SK-N-SH treated with all-trans-retinoic acid at 6 μM for 48 hours (cell line): Measurements from ENCODE around the gene COL24A1.

Source experiments
- ATAC-seq: fragments of 200-7000 bp; cut with Tn5 transposase; 3 replicates; pipeline ENCODE4 v1.9.1; 2020; ENCODE audit warnings: mild to moderate bottlenecking, moderate library complexity
- ARNTL ChIP-seq: fragments of 450-650 bp; formaldehyde crosslinking; IDR thresholded peaks from 2 replicates; pipeline ENCODE4 v1.5.0; 2020; ENCODE audit warnings: low read depth, mild to moderate bottlenecking, moderate library complexity, borderline replicate concordance
- BACH2 ChIP-seq: fragments of 250-450 bp; sonication (Bioruptor Pico); IDR thresholded peaks from 2 replicates; pipeline ENCODE4 v1.9.0; 2021; ENCODE audit warnings: mild to moderate bottlenecking, borderline replicate concordance
- ESRRG ChIP-seq: fragments of 250-450 bp; sonication (Bioruptor Pico); IDR thresholded peaks from 2 replicates; pipeline ENCODE4 v1.6.1; 2021; ENCODE audit warnings: mild to moderate bottlenecking
- GLIS3 ChIP-seq: fragments of 250-450 bp; sonication (Bioruptor Pico); IDR thresholded peaks from 2 replicates; pipeline ENCODE4 v1.5.0; 2020; ENCODE audit warnings: mild to moderate bottlenecking, moderate library complexity
- ISL1 ChIP-seq: fragments of 250-450 bp; sonication (Bioruptor Pico); IDR thresholded peaks from 2 replicates; pipeline ENCODE4 v2.1.2; 2022; ENCODE audit warnings: mild to moderate bottlenecking, moderate library complexity
- POU6F1 ChIP-seq: fragments of 250-450 bp; sonication (Bioruptor Pico); IDR thresholded peaks from 2 replicates; pipeline ENCODE4 v1.8.0; 2021; ENCODE audit warnings: low read depth, mild to moderate bottlenecking, moderate library complexity, borderline replicate concordance
- RARB ChIP-seq: fragments of 250-450 bp; sonication (Bioruptor Pico); IDR thresholded peaks from 2 replicates; pipeline ENCODE4 v1.8.0; 2021; ENCODE audit warnings: mild to moderate bottlenecking, moderate library complexity
- SNAI2 ChIP-seq: fragments of 250-450 bp; sonication (Bioruptor Pico); IDR thresholded peaks from 2 replicates; pipeline ENCODE4 v1.5.0; 2020; ENCODE audit warnings: mild to moderate bottlenecking, moderate library complexity
- TCF4 ChIP-seq: fragments of 250-450 bp; sonication (Bioruptor Pico); IDR thresholded peaks from 2 replicates; pipeline ENCODE4 v1.8.0; 2021; ENCODE audit warnings: mild to moderate bottlenecking, moderate library complexity, borderline replicate concordance
- TOX ChIP-seq: fragments of 250-450 bp; sonication (Bioruptor Pico); IDR thresholded peaks from 2 replicates; pipeline ENCODE4 v1.8.0; 2021; ENCODE audit warnings: mild to moderate bottlenecking, moderate library complexity, borderline replicate concordance
- ZC3H10 ChIP-seq: fragments of 250-450 bp; sonication (Bioruptor Pico); IDR thresholded peaks from 2 replicates; pipeline ENCODE4 v1.5.1; 2021; ENCODE audit warnings: mild to moderate bottlenecking, moderate library complexity
- ZFP30 ChIP-seq: fragments of 450-650 bp; formaldehyde crosslinking; IDR thresholded peaks from 2 replicates; pipeline ENCODE4 v1.5.0; 2022; ENCODE audit warnings: mild to moderate bottlenecking, moderate library complexity
- ZNF565 ChIP-seq: fragments of 450-650 bp; formaldehyde crosslinking; conservative IDR thresholded peaks from 2 replicates; pipeline ENCODE4 v1.5.0; 2020; ENCODE audit warnings: low read depth, mild to moderate bottlenecking, moderate library complexity
- ZNF8 ChIP-seq: fragments of 450-650 bp; formaldehyde crosslinking; IDR thresholded peaks from 2 replicates; pipeline ENCODE4 v1.5.0; 2020; ENCODE audit warnings: mild to moderate bottlenecking, moderate library complexity
- TF ChIP-seq, protein P1 (sequence below): fragments of 250-450 bp; sonication (Bioruptor Pico); IDR thresholded peaks from 2 replicates; pipeline ENCODE4 v1.8.0; 2020; ENCODE audit warnings: mild to moderate bottlenecking, moderate library complexity, borderline replicate concordance
- TF ChIP-seq, protein P2 (sequence below): fragments of 250-450 bp; sonication (Bioruptor Pico); IDR thresholded peaks from 2 replicates; pipeline ENCODE4 v1.5.0; 2020; ENCODE audit warnings: mild to moderate bottlenecking, moderate library complexity
- TF ChIP-seq, protein P3 (sequence below): fragments of 250-450 bp; sonication (Bioruptor Pico); IDR thresholded peaks from 2 replicates; pipeline ENCODE4 v1.5.1; 2021; ENCODE audit warnings: mild to moderate bottlenecking, moderate library complexity
- TF ChIP-seq, protein P4 (sequence below): fragments of 250-450 bp; sonication (Bioruptor Pico); IDR thresholded peaks from 2 replicates; pipeline ENCODE4 v1.5.1; 2020; ENCODE audit warnings: low read depth, mild to moderate bottlenecking, moderate library complexity

Gene COL24A1

DNA sequence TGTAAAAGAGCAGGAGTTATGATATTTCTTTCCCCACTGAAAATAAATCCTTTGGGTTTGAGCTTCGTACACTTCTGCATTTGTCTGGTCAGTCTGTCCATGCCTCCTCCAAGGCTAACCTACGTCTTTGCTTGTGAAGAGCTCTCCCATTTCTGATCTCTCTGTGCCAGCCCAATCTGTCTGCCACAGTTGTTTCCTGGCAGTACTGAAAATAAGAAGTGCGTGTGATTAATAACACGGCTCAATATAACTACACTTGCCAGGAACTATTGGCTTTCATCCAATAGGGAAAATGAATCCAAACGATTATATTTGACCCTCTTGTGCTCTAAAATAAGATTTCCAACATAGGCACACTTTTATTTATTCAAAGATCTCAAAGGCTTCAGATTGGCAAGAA is 19.2 kb upstream of the COL24A1 start:
- TF ChIP-seq POU6F1 (CRISPR knock-in tag) (no peak), TOX (CRISPR knock-in tag) (no peak)
- ATAC-seq, result no peak

- no peak for ATAC-seq
- TF ChIP-seq TOX (CRISPR knock-in tag) (no peak), ARNTL (no peak), ZFP30 (CRISPR knock-in tag) (no peak), RARB (no peak), BACH2 (CRISPR knock-in tag) (no peak), ZC3H10 (CRISPR knock-in tag) (no peak), TCF4 (CRISPR knock-in tag) (no peak), POU6F1 (CRISPR knock-in tag) (no peak), GLIS3 (CRISPR knock-in tag) (no peak), SNAI2 (CRISPR knock-in tag) (no peak), ZNF565 (CRISPR knock-in tag) (no peak), ISL1 (CRISPR knock-in tag) (no peak), ESRRG (no peak)
- TF ChIP-seq, protein P1, sequence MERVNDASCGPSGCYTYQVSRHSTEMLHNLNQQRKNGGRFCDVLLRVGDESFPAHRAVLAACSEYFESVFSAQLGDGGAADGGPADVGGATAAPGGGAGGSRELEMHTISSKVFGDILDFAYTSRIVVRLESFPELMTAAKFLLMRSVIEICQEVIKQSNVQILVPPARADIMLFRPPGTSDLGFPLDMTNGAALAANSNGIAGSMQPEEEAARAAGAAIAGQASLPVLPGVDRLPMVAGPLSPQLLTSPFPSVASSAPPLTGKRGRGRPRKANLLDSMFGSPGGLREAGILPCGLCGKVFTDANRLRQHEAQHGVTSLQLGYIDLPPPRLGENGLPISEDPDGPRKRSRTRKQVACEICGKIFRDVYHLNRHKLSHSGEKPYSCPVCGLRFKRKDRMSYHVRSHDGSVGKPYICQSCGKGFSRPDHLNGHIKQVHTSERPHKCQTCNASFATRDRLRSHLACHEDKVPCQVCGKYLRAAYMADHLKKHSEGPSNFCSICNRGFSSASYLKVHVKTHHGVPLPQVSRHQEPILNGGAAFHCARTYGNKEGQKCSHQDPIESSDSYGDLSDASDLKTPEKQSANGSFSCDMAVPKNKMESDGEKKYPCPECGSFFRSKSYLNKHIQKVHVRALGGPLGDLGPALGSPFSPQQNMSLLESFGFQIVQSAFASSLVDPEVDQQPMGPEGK (CRISPR knock-in tag), result no peak
- TF ChIP-seq, protein P2, sequence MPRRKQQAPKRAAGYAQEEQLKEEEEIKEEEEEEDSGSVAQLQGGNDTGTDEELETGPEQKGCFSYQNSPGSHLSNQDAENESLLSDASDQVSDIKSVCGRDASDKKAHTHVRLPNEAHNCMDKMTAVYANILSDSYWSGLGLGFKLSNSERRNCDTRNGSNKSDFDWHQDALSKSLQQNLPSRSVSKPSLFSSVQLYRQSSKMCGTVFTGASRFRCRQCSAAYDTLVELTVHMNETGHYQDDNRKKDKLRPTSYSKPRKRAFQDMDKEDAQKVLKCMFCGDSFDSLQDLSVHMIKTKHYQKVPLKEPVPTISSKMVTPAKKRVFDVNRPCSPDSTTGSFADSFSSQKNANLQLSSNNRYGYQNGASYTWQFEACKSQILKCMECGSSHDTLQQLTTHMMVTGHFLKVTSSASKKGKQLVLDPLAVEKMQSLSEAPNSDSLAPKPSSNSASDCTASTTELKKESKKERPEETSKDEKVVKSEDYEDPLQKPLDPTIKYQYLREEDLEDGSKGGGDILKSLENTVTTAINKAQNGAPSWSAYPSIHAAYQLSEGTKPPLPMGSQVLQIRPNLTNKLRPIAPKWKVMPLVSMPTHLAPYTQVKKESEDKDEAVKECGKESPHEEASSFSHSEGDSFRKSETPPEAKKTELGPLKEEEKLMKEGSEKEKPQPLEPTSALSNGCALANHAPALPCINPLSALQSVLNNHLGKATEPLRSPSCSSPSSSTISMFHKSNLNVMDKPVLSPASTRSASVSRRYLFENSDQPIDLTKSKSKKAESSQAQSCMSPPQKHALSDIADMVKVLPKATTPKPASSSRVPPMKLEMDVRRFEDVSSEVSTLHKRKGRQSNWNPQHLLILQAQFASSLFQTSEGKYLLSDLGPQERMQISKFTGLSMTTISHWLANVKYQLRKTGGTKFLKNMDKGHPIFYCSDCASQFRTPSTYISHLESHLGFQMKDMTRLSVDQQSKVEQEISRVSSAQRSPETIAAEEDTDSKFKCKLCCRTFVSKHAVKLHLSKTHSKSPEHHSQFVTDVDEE (CRISPR knock-in tag), result no peak
- TF ChIP-seq, protein P3, sequence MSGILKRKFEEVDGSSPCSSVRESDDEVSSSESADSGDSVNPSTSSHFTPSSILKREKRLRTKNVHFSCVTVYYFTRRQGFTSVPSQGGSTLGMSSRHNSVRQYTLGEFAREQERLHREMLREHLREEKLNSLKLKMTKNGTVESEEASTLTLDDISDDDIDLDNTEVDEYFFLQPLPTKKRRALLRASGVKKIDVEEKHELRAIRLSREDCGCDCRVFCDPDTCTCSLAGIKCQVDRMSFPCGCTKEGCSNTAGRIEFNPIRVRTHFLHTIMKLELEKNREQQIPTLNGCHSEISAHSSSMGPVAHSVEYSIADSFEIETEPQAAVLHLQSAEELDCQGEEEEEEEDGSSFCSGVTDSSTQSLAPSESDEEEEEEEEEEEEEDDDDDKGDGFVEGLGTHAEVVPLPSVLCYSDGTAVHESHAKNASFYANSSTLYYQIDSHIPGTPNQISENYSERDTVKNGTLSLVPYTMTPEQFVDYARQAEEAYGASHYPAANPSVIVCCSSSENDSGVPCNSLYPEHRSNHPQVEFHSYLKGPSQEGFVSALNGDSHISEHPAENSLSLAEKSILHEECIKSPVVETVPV (CRISPR knock-in tag), result no peak
- TF ChIP-seq, protein P4, sequence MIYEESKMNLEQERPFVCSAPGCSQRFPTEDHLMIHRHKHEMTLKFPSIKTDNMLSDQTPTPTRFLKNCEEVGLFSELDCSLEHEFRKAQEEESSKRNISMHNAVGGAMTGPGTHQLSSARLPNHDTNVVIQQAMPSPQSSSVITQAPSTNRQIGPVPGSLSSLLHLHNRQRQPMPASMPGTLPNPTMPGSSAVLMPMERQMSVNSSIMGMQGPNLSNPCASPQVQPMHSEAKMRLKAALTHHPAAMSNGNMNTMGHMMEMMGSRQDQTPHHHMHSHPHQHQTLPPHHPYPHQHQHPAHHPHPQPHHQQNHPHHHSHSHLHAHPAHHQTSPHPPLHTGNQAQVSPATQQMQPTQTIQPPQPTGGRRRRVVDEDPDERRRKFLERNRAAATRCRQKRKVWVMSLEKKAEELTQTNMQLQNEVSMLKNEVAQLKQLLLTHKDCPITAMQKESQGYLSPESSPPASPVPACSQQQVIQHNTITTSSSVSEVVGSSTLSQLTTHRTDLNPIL (CRISPR knock-in tag), result no peak
- TF ChIP-seq, all 23 proteins: peak for 0
These were observed 13.1 kb upstream of the COL24A1 start for GRCh38 chr1:86169625-86170024.

- ATAC-seq, result no peak
- TF ChIP-seq ZNF8, result no peak
- TF ChIP-seq, protein P1 (CRISPR knock-in tag), result no peak
- no peak for TF ChIP-seq RARB
- no peak for TF ChIP-seq ZFP30 (CRISPR knock-in tag)
- TF ChIP-seq, all 23 proteins: peak for 0
These were observed 3.2 kb upstream of the COL24A1 start for GRCh38 chr1:86159800-86160199.
